ENCODE measurements around the gene TIMM22.
"Not testable (repeated sequence)": the region's sequence is repeated elsewhere in the genome, so short reads cannot be mapped to it uniquely, and the experiment has no call there.

Gene TIMM22

DNA sequence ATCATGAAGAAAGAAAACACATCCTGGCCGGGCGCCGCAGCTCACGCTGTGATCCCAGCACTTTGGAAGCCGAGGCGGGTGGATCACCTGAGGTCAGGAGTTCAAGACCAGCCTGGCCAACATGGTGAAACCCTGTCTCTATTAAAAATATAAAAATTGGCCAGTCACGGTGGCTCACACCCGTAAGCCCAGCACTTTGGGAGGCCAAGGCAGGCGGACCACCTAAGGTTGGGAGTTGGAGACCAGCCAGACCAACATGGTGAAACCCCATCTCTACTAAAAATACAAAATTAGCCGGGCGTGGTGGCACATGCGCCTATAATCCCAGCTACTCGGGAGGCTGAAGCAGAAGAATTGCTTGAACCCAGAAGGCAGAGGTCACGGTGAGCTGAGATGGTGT lies 25.1 kb upstream of the TIMM22 start:
- DNase-seq (ENCODE audit: low spot score) = not testable (repeated sequence)

DNA sequence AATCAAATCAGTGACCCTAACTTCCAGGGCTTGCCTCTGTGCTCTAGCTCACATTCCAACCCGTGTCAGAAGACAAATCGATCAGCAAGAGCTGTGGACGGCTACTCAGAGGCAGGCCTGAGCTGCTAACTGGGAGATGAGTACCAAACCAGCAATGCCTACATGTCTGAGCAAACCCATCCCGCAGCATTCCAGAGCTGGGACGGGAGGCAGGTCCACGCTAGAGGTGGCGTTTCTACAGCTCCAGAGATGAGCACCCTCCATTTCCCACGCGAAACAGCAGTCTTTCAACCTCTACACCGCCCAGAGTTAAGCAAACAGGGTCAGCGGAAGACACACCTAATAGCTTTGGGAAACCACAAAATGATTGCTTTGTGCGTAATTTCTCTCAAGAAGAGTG lies 23.9 kb upstream of the TIMM22 start:
- DNase-seq (ENCODE audit: low spot score) (no peak), FAIRE-seq (no peak)

More for the DNA sequence above, 25.1 kb upstream of the TIMM22 start:
- FAIRE-seq = not testable (repeated sequence)

DNA sequence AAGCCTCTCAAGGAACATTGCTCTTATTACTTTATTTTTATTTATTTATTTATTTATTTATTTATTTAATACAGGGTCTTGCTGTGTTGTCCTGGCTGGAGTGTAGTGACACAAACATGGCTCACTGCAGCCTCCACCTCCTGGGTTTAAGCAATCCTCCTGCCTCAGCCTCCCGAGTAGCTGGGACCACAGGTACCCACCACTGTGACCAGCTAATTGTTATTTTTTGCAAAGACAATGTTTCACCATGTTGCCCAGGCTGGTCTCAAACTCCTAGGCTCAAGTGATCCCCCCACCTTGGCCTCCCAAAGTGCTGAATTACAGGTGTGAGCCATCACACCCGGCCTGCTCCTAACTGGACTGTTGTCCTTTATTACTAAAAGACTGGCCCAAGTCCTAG lies 22.2 kb upstream of the TIMM22 start:
- DNase-seq (ENCODE audit: low spot score); FAIRE-seq: not testable (repeated sequence)

DNA sequence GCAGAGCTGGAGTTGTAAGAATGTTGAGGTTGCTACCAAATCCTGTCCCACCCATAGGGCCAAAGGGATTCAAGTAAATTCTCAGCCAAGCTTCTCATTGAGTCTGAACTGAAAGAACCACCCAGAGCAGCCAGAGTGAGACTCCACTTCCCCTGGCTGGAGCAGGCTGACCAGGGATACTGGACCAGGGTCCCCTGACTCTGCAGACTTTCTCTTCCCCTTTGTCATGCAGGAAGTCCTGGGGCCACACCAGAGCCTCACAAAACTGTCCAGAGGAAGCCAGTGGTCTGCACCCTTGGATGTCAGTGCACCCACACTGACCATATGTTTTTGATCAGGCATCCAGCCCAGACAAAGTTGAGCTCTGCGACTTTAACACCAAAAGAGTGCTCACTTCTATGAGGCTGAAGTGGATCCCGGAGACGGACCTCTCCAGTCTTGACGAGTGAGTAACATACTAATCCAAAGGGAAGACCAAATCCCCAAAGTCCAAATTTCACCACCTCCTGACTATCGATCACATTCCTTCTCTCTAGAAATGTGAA lies 21.5 kb upstream of the TIMM22 start:
- no peak for FAIRE-seq

DNA sequence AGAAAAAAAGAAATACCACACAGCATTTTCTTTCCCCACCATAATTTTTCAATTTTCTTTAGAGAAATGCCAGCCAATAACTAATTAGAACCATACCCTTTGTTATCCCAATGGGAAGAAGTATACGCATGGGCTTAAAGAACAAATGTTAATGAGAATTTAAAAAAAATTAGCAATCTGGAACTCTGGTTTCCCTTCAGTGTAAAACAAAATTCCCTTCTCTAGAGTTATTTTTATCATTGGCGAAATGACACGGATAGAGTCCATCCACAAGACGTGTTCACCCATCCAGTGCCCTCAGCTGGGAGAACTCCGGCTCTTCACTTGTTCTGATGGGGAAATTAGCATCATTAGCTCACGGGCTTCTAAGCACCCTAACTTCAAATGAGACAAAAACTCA lies 20.6 kb upstream of the TIMM22 start:
- DNase-seq (ENCODE audit: low spot score) (no peak), FAIRE-seq (no peak)

More for the DNA sequence above, 21.5 kb upstream of the TIMM22 start:
- no peak for DNase-seq (ENCODE audit: low spot score)

DNA sequence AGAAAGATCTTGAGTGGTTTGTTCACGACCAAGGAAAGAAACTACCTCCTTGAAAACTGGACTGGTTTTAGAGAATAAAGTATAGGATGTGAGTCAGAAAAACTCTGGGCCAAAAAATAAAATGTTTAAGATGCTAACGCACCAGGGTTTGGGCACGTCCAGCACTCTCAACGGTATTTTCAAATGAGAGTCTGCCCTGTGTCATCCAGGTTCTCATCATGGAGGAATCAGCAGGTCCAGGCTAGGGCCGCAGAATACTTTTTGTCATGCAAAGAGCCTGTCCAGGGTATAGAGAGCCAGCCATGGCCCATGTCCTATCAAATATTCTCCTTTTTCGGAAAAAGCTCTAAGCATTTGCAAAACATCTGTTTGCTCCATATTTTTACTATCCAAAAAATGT lies 19.8 kb upstream of the TIMM22 start:
- FAIRE-seq (no peak), DNase-seq (ENCODE audit: low spot score) (no peak)

DNA sequence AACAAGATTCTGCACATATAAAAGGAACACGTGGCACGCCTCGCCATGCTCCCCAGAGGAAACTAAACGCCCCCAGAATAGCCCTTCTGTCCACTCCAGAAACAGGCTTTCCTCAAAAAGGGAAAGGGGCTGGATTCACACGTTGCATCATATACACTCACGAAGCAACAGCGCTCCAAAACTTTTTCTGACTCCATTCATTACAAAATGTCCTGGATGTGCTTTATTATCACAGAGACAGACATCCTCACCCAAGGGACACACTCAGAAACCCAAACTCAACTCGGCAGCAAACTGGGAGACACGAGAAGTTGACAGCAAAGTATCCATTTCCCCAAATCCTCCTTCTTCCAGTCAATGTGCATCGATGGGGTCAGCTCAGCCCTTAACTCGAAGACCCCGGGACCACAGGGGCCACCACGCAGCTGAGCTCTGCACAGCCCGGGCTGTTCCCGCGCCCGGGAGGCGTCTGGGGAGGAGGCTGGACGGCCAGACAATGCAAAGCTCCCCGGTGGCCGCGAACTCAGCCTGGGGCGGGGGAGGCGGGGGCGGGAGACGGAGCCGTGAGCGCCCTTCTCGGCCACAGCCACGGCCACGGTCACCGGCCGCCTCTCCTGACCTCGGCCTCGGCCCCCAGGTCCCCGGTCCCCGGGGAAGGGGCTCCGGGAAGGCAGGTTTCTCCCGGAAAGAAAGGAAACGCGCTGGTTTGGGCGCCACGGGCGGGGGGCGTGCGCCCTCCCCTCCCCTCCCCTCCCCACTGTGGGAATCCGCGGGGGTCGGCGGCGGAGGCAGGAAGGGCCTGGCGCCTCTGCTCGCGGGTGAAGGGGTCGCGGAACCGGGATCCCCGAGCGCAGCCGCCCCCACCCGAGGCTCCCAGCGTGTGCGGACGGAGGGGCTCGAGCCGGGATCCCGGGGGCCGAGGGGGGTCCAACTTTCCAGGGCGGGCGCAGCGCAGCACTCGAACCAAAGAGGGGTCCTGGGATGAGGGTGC lies 18.5 kb upstream of the TIMM22 start:
- DNase-seq (ENCODE audit: low spot score) = peak; percentile 26
- no peak for FAIRE-seq

DNA sequence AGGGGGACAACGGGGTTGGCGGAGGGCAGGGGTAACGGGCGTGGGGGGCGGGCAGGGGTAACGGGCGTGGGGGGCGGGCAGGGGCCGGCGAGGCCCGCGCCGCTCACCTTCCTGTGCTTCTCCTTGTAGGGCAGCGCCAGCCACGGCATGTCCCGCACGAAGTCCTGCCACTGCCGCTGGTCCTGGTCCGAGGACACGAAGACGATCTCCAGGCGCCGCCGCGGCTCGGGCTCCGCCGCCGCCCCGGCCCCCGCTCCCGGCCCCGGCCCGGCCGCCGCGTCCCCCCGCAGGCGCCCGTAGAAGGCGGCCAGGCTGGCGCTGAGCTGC lies 17.8 kb upstream of the TIMM22 start:
- FAIRE-seq (no peak), DNase-seq (ENCODE audit: low spot score) (no peak)

DNA sequence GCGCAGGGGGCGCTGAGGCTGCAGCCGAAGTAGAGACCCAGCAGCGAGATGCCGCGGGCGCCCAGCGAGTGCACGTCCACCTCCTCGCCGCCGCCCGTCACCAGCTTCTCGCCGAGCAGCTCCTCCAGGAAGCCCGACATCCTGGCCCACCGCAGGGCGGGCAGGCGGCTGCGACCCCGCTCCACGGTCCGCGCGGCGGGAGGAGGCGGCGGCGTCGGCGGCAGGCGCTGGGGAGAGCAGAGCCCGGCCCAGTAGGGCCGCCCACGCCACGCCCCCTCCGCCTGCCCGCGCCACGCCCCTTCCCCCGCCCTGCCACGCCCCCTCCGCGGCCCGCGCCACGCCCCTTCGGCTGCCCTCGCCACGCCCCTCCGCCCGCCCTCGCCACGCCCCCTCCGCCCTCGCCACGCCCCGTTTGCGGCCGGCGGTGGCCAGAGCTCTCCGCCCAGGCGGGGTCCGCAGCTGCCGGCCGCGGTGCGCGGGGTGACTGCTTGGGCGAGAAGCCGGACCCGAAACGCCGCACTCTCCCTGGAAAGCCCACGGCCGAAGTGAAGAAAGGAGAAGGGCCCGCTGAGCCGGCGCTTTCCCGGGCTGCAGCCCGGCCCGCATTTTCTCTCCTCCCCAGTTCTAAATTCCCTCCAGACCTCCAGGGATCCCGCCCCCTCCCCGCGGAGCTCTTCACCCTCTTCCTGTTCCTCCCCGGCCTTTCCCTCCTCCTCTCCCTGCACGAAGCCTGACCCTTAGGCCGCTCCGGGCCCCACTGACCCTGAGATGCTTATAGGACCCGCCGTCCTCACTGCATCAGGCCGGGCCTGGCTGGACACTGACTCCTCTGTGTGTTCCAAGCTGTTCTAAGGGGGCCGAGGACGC lies 17.2 kb upstream of the TIMM22 start, which contains the start of gene NXN:
Gene NXN (minus strand): TSS at position 238 of the 867 bp plus-strand sequence.
- peak; percentile 90 for DNase-seq (ENCODE audit: low spot score)
- no peak for FAIRE-seq

DNA sequence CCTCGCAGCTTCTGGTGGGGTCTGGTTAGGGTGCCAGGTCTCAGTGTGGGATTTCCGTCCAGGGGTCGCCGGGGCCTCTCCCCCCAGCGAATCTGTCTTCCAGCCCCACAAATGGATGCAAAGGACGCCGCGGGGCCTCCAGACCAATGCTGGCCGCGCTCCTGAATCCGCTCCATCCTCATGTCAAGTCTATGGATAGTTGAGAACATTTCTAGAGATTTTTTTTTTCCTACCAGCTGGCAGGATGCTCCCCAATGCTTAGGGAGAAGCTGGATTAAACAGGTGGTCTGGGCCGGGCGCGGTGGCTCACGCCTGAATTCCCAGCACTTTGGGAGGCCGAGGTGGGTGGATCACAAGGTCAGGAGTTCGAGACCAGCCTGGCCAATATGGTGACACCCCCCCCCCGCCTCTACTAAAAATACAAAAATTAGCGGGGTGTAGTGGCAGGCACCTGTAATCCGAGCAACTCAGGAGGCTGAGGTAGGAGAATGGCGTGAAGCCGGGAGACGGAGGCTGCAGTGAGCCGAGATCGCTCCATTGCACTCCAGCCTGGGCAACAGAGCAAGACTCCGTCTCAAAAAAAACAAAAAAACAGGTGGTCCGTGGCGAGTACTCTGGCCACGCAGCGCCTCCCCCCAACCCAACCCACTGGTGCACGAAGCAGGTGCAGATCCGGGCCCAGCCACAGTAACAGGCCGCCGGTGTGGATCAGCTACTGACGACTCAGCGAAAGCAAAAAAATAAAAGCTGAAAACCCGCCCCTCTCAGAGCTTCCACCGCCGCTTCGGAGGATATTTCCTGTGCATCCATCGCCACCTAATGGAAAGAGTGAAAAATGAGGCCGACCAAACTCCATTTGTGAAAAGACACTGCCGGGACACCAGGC lies 16.3 kb upstream of the TIMM22 start:
- DNase-seq (ENCODE audit: low spot score) (peak; percentile 70), FAIRE-seq (no peak)

DNA sequence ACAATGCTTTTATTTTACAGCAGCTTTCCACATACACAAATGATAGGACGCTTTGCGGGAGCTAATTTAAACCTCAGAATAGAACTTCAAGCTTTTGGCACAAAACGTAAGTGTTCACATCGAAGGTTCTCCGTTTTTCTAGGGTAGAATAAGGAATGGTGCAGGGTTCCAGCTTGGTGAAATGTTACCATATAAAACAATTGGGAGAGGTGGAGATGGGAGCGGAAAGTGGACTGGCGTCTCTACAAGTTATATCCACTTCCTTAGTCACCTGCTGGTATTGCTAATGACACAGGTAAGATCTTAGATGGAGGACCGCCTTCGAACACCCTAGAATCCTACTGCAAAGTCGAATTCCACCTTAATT lies 15.7 kb upstream of the TIMM22 start:
- no peak for FAIRE-seq
- DNase-seq (ENCODE audit: low spot score) = no peak

DNA sequence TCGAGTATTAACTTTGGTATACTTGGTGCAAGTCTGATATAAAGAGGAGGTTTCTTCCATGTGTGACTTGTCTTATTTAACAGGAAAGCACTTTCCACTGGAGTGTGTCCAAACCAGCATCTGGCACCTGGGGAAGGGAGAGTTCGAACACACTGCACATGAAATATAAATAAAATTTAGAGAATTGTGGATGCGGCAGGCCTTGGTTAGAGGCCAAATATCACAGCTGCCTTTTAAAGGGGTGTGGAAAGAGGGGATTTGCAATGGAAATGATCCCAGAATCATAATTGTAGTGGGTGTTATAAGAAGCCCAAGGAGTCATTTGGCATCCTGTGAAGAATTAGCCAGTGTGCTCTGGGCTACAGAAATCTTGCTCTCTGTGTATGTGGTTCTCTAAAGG lies 13.0 kb upstream of the TIMM22 start:
- FAIRE-seq = no peak

DNA sequence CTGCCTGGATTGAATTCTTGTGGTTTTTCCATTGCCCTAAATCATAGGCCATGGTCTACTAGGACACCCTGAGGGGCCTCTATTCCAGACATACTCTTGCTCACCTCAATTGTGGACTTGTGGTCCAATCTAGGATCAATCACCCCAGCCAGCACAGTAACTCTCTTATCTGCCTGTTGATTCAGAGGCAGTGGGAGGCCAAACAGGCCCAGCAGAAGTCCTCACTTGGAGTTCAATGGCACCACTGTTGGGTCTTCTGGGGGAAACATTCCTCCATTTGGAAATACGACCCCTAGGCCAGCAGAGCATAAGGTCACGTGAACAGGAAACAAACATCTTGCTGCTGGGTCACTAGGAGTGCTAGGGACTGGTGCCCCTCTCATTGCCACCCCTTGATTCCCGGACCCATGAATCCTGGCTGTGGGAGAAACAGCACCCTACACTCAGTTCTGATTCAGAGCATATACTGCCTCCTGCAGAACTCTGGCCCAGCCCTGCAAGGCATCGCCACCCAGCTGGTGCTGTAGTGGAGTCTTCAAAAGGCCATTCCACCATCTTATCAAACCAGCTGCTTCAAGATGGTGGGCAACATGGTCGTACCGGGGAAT lies 10.5 kb upstream of the TIMM22 start:
- DNase-seq (ENCODE audit: low spot score) = no peak
- FAIRE-seq = no peak

More for the DNA sequence above, 13.0 kb upstream of the TIMM22 start:
- DNase-seq (ENCODE audit: low spot score) = no peak

DNA sequence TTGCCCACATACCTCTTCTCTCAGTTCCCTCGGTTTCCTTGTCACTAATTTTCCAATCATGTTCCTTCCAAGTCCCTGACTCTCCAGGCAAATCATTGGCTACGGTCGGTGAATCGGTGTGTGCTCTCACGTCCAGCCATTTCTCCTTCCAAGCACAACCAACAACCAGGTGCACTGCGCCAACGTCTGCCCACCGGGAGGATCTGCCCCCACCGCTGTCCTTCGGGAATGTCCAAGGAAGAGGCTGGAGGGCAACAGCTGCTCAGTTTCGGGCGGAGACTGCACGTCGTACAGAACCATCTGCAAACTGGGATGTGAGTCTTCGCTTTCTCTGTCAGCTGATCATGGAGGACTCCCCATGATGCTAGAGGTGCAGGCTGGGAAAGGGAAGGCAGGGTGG lies 9.0 kb upstream of the TIMM22 start:
- DNase-seq (ENCODE audit: low spot score) = no peak
- no peak for FAIRE-seq

DNA sequence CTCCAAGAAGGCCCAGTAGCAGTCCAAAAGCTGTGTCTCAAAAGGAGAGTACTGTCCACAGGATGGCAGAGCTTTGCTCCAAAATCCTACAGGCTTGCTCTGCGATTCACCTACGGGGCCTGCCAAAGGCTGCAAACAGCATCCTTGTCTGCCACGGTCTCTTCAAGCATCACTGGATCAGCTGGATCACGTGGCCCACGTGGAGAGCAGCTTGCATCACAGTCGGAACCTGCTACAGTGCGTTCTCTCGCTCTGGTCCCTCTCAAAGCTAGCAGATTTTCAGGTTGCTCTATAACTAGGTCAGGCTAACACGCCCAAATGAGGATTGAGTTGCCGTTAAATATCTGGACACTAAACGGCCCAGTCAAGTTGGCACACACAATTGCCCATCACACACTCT lies 8.4 kb upstream of the TIMM22 start:
- DNase-seq (ENCODE audit: low spot score) (no peak), FAIRE-seq (no peak)

DNA sequence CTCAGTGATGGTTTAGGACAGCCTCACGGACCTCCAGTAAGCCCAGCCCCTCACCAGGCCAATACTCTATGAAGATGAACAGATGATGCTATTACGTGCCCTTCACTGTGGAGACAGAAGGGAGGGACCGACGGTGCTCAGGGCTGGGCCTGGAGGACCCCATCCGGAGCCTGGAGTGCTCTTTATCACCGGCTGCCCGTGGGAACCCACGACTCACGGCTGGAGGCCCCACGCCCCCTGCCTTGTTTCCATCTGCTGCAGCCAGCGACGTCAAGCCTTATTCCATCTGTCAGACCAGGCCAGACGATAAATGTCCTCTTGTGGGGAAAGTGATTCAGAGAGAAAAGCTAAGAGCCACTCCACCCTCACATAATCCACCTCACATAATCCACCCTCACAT lies 4.0 kb upstream of the TIMM22 start:
- DNase-seq (ENCODE audit: low spot score) (no peak), FAIRE-seq (no peak)

DNA sequence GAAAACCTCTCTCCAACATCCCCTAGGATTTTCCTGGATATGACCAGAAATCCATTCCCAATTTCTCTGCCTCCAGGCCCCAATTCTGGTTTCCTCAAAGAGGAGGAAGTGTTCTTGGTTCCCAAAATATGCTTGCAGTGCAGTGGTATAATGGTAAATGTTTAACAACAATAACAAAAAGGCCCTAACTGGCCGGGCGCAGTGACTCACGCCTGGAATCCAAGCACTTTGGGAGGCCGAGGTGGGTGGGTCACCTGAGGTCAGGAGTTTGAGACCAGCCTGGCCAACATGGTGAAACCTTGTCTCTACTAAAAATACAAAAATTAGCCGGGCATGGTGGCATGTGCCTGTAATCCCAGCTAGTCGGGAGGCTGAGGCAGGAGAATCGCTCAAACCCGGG lies 1.6 kb upstream of the TIMM22 start:
- not testable (repeated sequence) for DNase-seq (ENCODE audit: low spot score); FAIRE-seq

DNA sequence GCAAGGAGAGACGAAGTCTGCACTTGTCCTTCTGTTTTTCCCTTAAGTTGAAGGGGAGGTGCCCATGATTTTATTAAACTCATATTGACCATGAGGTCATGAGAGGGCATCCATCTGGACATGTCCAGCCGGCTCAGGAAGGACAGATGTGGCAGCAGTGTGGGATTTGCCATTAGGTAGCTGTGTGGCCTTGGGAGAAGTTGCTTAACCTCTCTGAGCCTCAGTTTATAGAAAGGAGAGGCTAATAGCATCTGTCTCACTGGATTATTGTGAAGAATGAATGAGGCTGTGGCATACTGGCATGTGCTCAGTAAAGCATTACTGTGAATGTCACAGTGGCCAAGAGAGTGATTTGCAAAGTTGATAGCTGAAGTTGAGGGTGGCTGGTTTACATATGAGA lies 1.2 kb downstream of the TIMM22 start:
- FAIRE-seq = no peak
- DNase-seq (ENCODE audit: low spot score) = no peak

DNA sequence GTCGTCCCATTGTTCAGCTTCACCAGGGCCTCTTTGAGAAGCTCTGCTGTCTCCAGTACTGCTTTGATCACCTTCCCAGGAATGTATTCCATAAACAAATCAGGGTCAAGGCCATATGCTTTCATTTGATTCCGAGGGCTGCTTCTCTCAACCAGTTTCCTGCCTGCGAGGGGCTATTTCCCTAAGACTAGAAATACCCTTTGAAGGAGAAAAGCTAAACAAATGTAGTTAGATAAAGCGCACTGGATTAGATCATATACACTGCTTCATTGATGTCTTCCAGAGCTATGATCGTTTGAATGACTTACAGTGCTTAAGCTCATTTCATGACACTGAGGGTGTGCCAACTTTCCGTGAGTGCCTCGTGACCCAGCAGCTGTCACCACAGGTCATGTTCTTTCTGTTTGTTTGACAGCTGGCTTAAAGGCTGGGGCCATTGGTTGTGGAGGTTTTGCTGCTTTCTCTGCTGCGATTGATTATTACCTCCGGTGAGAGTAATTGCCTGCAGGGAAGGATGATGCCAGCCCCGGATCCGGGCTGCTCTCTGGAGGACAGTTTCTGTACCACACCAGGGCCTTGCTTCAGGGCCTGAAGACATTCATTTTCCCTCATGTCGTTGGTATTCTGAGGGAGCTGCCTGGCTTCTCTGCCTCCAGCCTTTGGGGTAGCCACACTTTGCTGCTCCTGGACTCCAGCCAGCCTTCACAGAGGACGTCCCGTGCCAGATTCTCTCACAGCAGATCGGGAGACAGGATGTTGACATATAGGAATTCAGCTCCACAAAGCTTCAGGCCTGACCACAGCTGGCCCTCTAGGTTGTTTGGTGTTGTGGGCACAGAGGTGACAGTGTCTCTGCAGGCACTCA lies 3.9 kb downstream of the TIMM22 start:
- DNase-seq (ENCODE audit: low spot score) (no peak), FAIRE-seq (no peak)
